Epithelial cell of esophagus (primary cell): ENCODE results near the gene STAM2.

ENCODE experiments used
- DNase-seq: peaks from one replicate; pipeline ENCODE4 v3.0.0; 2010; ENCODE audit warnings: low read depth
- H3K4me3 ChIP-seq: 2 replicates; pipeline ENCODE4 v1.5.1; 2011; ENCODE audit warnings: mild to moderate bottlenecking, low read length, control low read depth
- CTCF ChIP-seq: IDR thresholded peaks from 2 replicates; pipeline ENCODE4 v1.5.1; 2011; ENCODE audit warnings: low read depth, mild to moderate bottlenecking, low read length, control low read depth, inconsistent platforms; ENCODE audit not compliant: insufficient read depth; ENCODE audit errors: missing control alignments

The STAM2 gene

GRCh38 chr2:152068226-152068625, 107.3 kb downstream of the STAM2 start:
- peak; percentile 25 for DNase-seq
- no peak overlapping the region for H3K4me3 ChIP-seq
- TF ChIP-seq CTCF, result no peak

DNA sequence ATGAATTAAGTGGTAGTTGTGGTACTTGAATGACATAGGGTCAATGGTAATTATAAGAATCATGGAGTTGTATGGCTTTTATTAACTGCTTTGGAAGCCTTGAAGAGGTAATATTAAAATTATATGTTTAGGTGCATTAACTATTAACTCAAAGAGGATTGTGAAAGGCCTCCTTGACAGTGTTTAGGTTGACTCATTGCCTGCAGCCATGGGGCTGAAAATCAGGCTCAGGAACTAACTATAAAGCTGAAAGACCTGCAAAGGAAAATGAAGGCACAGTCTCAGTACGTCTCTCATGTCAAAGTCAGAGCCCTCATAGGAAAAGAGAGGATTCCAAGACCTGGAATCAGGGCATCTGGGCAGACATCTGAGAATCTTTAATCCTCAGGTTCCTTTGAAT, 107.7 kb downstream of the STAM2 start:
- no peak for TF ChIP-seq CTCF
- no peak overlapping the region for H3K4me3 ChIP-seq
- peak; percentile 68 for DNase-seq
